GM23248 (cell line): ENCODE data around the gene OSBP2. TPM values are rescaled to one million over a fixed set of nuclear protein-coding genes. Genes with fewer than 3 reads are reported as not detected.
A peak's percentile ranks its signal among the peaks of the same experiment; 100 is the strongest.

ENCODE experiments used
- DNase-seq: peaks from one replicate; pipeline ENCODE4 v3.0.0-alpha.2; 2015
- H2AFZ ChIP-seq: fragments of 200-600 bp; sonication (generic); 2 replicates; pipeline ENCODE4 v1.6.1; 2016; ENCODE audit warnings: antibody characterized with exemption
- H3F3A ChIP-seq: fragments of 200-600 bp; sonication (generic); 2 replicates; pipeline ENCODE4 v1.6.1; 2016; ENCODE audit warnings: mild to moderate bottlenecking, antibody characterized with exemption, mixed run types; ENCODE audit not compliant: insufficient read depth
- H3K27ac ChIP-seq: fragments of 200-600 bp; sonication (generic); 2 replicates; pipeline ENCODE4 v1.5.1; 2016; ENCODE audit warnings: mild to moderate bottlenecking
- H3K27me3 ChIP-seq: fragments of 200-600 bp; sonication (generic); replicated peaks from 2 replicates; pipeline ENCODE4 v1.6.1; 2016; ENCODE audit warnings: mild to moderate bottlenecking; ENCODE audit not compliant: insufficient read depth
- H3K36me3 ChIP-seq: fragments of 200-600 bp; sonication (generic); 2 replicates; pipeline ENCODE4 v1.6.1; 2016; ENCODE audit warnings: low read depth, mild to moderate bottlenecking
- H3K4me1 ChIP-seq: fragments of 200-600 bp; sonication (generic); 2 replicates; pipeline ENCODE4 v1.6.1; 2016; ENCODE audit warnings: mild to moderate bottlenecking; ENCODE audit not compliant: insufficient read depth
- H3K4me2 ChIP-seq: fragments of 200-600 bp; sonication (generic); one replicate; pipeline ENCODE4 v1.6.1; 2016; ENCODE audit warnings: mild to moderate bottlenecking; ENCODE audit not compliant: unreplicated experiment
- H3K4me3 ChIP-seq: fragments of 200-600 bp; sonication (generic); 2 replicates; pipeline ENCODE4 v1.5.1; 2016; ENCODE audit warnings: mild to moderate bottlenecking
- H3K79me2 ChIP-seq: fragments of 200-600 bp; sonication (generic); 2 replicates; pipeline ENCODE4 v1.6.1; 2016; ENCODE audit warnings: mild to moderate bottlenecking; ENCODE audit not compliant: insufficient read depth
- H3K9ac ChIP-seq: fragments of 200-600 bp; sonication (generic); 2 replicates; pipeline ENCODE4 v1.6.1; 2016; ENCODE audit warnings: mild to moderate bottlenecking
- H3K9me2 ChIP-seq: fragments of 200-600 bp; sonication (generic); 2 replicates; pipeline ENCODE4 v1.6.1; 2016; ENCODE audit warnings: mixed run types, mild to moderate bottlenecking, moderate library complexity; ENCODE audit not compliant: insufficient read depth
- H3K9me3 ChIP-seq: fragments of 200-600 bp; sonication (generic); one replicate; pipeline ENCODE4 v1.6.1; 2017; ENCODE audit warnings: low read depth
- H4K20me1 ChIP-seq: fragments of 200-600 bp; sonication (generic); 2 replicates; pipeline ENCODE4 v1.6.0; 2016; ENCODE audit not compliant: insufficient read depth
- EZH2 ChIP-seq: fragments of 200-600 bp; sonication (generic); IDR thresholded peaks from 2 replicates; pipeline ENCODE4 v1.6.1; 2018; ENCODE audit warnings: antibody characterized with exemption, mild to moderate bottlenecking; ENCODE audit not compliant: insufficient read depth, poor library complexity, severe bottlenecking
- EZH2phosphoT487 ChIP-seq: fragments of 200-600 bp; sonication (generic); IDR thresholded peaks from 2 replicates; pipeline ENCODE4 v1.6.1; 2018; ENCODE audit warnings: antibody characterized with exemption, moderate library complexity, mild to moderate bottlenecking, low read depth; ENCODE audit not compliant: insufficient read depth
- WGBS, 2 experiments: methylation state at CpG; one replicate each; pipeline ENCODE4 v1.1.6; 2015 to 2017; ENCODE audit warnings: low lambda C conversion rate in 2 of 2, low coverage in 1 of 2; ENCODE audit errors: missing lambda C conversion rate in 2 of 2; 5-methylcytosine and 5-hydroxymethylcytosine counted together
- in situ Hi-C: fragments of 300-500 bp; cut with MboI; formaldehyde crosslinking; loops from 2 replicates; pipeline ENCODE4 v1.15.0; 2020
- polyA plus RNA-seq: library from polyadenylated mRNA; unstranded; fragments of >200 nt; fragmentation: Nextera tagmentation; extraction: Ambion mirVana; gene quantifications from 2 replicates; pipeline ENCODE4 v1.2.1, GENCODE V29; 2016
- total RNA-seq: library from RNA; depleted of rRNA; stranded (reverse); fragments of >200 nt; shearing (Covaris generic); gene quantifications from 2 replicates; pipeline ENCODE4 v1.2.3, GENCODE V29; 2014

OSBP2 gene
- total and polyA plus RNA-seq, 2 experiments from 2014 or later, result 1.1 to 1.3 TPM

- H3K4me3 ChIP-seq, result no peak overlapping the region
- DNase-seq, result no peak
These were observed 1.4 kb downstream of the OSBP2 start for GRCh38 chr22:30695871-30696655.

GRCh38 chr22:30697975-30698374 is 3.3 kb downstream of the OSBP2 start:
- no peak overlapping the region for H3K4me2 ChIP-seq
- H3K4me3 ChIP-seq, result no peak overlapping the region
- no peaks in the 10 kb centered on the region for H3K79me2 ChIP-seq
- in situ Hi-C loops, result no loop called here
- no peaks in the 10 kb centered on the region for H3K36me3 ChIP-seq
- no peaks in the 10 kb centered on the region for H4K20me1 ChIP-seq
- WGBS, 2 experiments, result 96 to 98% methylated on average over 5 to 7 of the region's 7 CpGs
- no peaks in the 10 kb centered on the region for H3K27me3 ChIP-seq
- peaks cover 8% of the 10 kb centered on the region for H3K4me1 ChIP-seq
- H3K9me3 ChIP-seq, result no peaks in the 10 kb centered on the region
- no peak for DNase-seq
- no peak overlapping the region for H2AFZ ChIP-seq
- no peak overlapping the region for H3K27ac ChIP-seq
- no peaks in the 10 kb centered on the region for H3F3A ChIP-seq
- no peaks in the 10 kb centered on the region for H3K9me2 ChIP-seq
- TF ChIP-seq EZH2 (no peak), EZH2phosphoT487 (no peak)
- no peak overlapping the region for H3K9ac ChIP-seq

More at GRCh38 chr22:30695871-30696655, 1.4 kb downstream of the OSBP2 start:
- Histone ChIP-seq H3F3A (no peaks in the 10 kb centered on the region), H3K9me2 (no peaks in the 10 kb centered on the region), H3K27me3 (no peaks in the 10 kb centered on the region), H3K36me3 (no peaks in the 10 kb centered on the region), H3K4me1 (no peaks in the 10 kb centered on the region), H3K27ac (no peak overlapping the region), H3K4me2 (no peak overlapping the region), H3K9me3 (no peaks in the 10 kb centered on the region), H3K79me2 (no peaks in the 10 kb centered on the region), H2AFZ (no peak overlapping the region), H4K20me1 (no peaks in the 10 kb centered on the region), H3K9ac (no peak overlapping the region)
- in situ Hi-C loops, result no loop called here
- no peak for TF ChIP-seq EZH2phosphoT487
- TF ChIP-seq EZH2, result no peak
- 92 to 94% methylated on average over 7 of the region's 7 CpGs for WGBS, 2 experiments

- H3K4me2 ChIP-seq, result no peak overlapping the region
- TF ChIP-seq EZH2, result no peak
- no peak for TF ChIP-seq EZH2phosphoT487
- no peaks in the 10 kb centered on the region for H3K79me2 ChIP-seq
- no peaks in the 10 kb centered on the region for H3K27me3 ChIP-seq
- in situ Hi-C loops, result no loop called here
- peaks cover 13% of the 10 kb centered on the region for H3F3A ChIP-seq
- peaks cover 21% of the 10 kb centered on the region for H3K4me1 ChIP-seq
- H3K36me3 ChIP-seq, result no peaks in the 10 kb centered on the region
- H2AFZ ChIP-seq, result no peak overlapping the region
- H3K4me3 ChIP-seq, result no peak overlapping the region
- H3K9me2 ChIP-seq, result no peaks in the 10 kb centered on the region
- H4K20me1 ChIP-seq, result no peaks in the 10 kb centered on the region
- no peak overlapping the region for H3K9ac ChIP-seq
- H3K27ac ChIP-seq, result no peak overlapping the region
- 82 to 100% methylated on average over 1 of the region's 1 CpG for WGBS, 2 experiments
- DNase-seq, result peak; percentile 69
- H3K9me3 ChIP-seq, result no peaks in the 10 kb centered on the region
These were observed 7.2 kb downstream of the OSBP2 start for GRCh38 chr22:30701872-30702271.

GRCh38 chr22:30702856-30703255 is 8.2 kb downstream of the OSBP2 start:
- H3K27ac ChIP-seq, result no peak overlapping the region
- H3K4me3 ChIP-seq, result no peak overlapping the region
- TF ChIP-seq EZH2, result no peak
- TF ChIP-seq EZH2phosphoT487, result no peak
- H3K4me1 ChIP-seq, result peaks cover 23% of the 10 kb centered on the region
- WGBS, 2 experiments, result 94 to 100% methylated on average over 1 of the region's 1 CpG
- no peaks in the 10 kb centered on the region for H3K9me2 ChIP-seq
- no peak overlapping the region for H2AFZ ChIP-seq
- no peak overlapping the region for H3K4me2 ChIP-seq
- no peak overlapping the region for H3K9ac ChIP-seq
- H3K9me3 ChIP-seq, result no peaks in the 10 kb centered on the region
- H3K36me3 ChIP-seq, result no peaks in the 10 kb centered on the region
- no peaks in the 10 kb centered on the region for H4K20me1 ChIP-seq
- peaks cover 15% of the 10 kb centered on the region for H3F3A ChIP-seq
- in situ Hi-C loops, result no loop called here
- no peaks in the 10 kb centered on the region for H3K27me3 ChIP-seq
- H3K79me2 ChIP-seq, result no peaks in the 10 kb centered on the region
- no peak for DNase-seq

GRCh38 chr22:30704978-30705377 is 10.3 kb downstream of the OSBP2 start:
- Histone ChIP-seq H3K79me2 (no peaks in the 10 kb centered on the region), H3K9me2 (no peaks in the 10 kb centered on the region), H3F3A (peaks cover 15% of the 10 kb centered on the region), H3K4me3 (no peak overlapping the region), H3K4me1 (peaks cover 23% of the 10 kb centered on the region), H3K9ac (no peak overlapping the region), H3K9me3 (no peaks in the 10 kb centered on the region), H4K20me1 (no peaks in the 10 kb centered on the region), H3K27ac (no peak overlapping the region), H3K36me3 (no peaks in the 10 kb centered on the region), H3K4me2 (no peak overlapping the region), H2AFZ (no peak overlapping the region), H3K27me3 (no peaks in the 10 kb centered on the region)
- 97 to 98% methylated on average over 5 of the region's 5 CpGs for WGBS, 2 experiments
- no peak for DNase-seq
- in situ Hi-C loops, result no loop called here
- no peak for TF ChIP-seq EZH2
- TF ChIP-seq EZH2phosphoT487, result no peak
